ENCODE data around the gene GDPGP1. TPM values are rescaled to one million over a fixed set of nuclear protein-coding genes. Genes with fewer than 3 reads are reported as not detected.

Gene GDPGP1
- total RNA-seq, 4 donors from 2014 or later = 4.7 to 8.4 (median 5.5) TPM

DNA sequence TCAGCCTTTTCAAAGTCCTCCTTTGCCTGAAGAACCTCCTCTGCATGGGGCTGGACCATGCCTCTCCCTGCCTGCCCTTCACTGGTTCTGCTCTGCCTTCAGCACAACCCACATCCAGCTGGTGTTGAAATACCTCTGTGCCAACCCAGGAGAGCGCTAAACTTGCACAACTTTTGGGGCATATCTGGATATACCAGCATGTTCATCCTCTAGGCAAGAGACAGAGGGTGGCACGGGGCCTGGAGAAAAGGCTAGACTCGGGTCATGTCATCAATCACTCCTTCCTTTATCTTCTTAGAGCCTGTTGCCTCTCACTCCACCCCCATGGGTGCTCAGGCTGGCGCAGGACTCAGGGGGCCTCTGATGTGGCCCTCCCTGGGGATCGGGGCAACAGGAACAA, 28.1 kb upstream of the GDPGP1 start:
- no peak for DNase-seq
- TF ChIP-seq POLR2A (IDR thresholded peaks at IDR 0.05) = no peak
- TF ChIP-seq, protein P1, sequence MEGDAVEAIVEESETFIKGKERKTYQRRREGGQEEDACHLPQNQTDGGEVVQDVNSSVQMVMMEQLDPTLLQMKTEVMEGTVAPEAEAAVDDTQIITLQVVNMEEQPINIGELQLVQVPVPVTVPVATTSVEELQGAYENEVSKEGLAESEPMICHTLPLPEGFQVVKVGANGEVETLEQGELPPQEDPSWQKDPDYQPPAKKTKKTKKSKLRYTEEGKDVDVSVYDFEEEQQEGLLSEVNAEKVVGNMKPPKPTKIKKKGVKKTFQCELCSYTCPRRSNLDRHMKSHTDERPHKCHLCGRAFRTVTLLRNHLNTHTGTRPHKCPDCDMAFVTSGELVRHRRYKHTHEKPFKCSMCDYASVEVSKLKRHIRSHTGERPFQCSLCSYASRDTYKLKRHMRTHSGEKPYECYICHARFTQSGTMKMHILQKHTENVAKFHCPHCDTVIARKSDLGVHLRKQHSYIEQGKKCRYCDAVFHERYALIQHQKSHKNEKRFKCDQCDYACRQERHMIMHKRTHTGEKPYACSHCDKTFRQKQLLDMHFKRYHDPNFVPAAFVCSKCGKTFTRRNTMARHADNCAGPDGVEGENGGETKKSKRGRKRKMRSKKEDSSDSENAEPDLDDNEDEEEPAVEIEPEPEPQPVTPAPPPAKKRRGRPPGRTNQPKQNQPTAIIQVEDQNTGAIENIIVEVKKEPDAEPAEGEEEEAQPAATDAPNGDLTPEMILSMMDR (IDR thresholded peaks at IDR 0.05) = no peak
- H3K4me1 ChIP-seq = peaks cover 45 to 95% (median 58%) of the 10 kb centered on the region in 3 donors
- peaks cover 0 to 74% (median 12%) of the 10 kb centered on the region in 3 donors for H3K36me3 ChIP-seq
- H3K27ac ChIP-seq = peak overlapping the region in 3 of 4 donors; percentile 93 to 96 (median 96)
- WGBS, 2 donors = 29 to 55% methylated on average over 3 to 5 of the region's 5 CpGs
- H3K9me3 ChIP-seq = no peaks in the 10 kb centered on the region
- no peaks in the 10 kb centered on the region for H3K27me3 ChIP-seq
- H3K4me3 ChIP-seq = no peak overlapping the region
- intact Hi-C loops (cut with DNase I) = no loop called here

DNA sequence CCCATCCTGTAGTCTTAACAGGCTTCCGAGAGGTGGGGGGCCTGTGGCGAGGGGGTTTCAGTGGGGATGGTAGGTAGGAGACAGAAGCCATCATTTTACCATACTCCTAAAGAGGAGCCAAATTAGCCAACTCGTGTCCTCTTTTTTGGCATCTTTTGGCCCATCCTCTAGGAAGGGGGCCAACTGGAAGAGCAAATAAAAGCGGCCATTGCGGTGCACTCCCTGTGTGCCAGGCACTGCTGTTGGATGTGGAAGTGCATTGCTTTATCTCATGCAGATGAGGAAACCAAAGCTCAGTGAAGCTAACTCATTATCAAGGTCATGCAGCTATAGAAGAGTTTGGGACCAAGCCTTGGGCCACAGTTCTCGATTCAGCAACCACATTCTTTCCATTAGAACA, 26.8 kb upstream of the GDPGP1 start:
- intact Hi-C loops (cut with DNase I) = no loop called here
- peak overlapping the region in 3 of 4 donors; percentile 56 to 96 (median 93) for H3K27ac ChIP-seq
- TF ChIP-seq, protein P1 (IDR thresholded peaks at IDR 0.05) = no peak
- no peak for TF ChIP-seq POLR2A (IDR thresholded peaks at IDR 0.05)
- no peak overlapping the region for H3K4me3 ChIP-seq
- DNase-seq = no peak
- H3K4me1 ChIP-seq = peaks cover 58 to 100% (median 68%) of the 10 kb centered on the region in 3 donors
- WGBS, 2 donors = 71 to 84% methylated on average over 5 to 6 of the region's 6 CpGs
- no peaks in the 10 kb centered on the region for H3K9me3 ChIP-seq
- H3K36me3 ChIP-seq = peaks cover 0 to 80% (median 12%) of the 10 kb centered on the region in 3 donors
- H3K27me3 ChIP-seq = no peaks in the 10 kb centered on the region

DNA sequence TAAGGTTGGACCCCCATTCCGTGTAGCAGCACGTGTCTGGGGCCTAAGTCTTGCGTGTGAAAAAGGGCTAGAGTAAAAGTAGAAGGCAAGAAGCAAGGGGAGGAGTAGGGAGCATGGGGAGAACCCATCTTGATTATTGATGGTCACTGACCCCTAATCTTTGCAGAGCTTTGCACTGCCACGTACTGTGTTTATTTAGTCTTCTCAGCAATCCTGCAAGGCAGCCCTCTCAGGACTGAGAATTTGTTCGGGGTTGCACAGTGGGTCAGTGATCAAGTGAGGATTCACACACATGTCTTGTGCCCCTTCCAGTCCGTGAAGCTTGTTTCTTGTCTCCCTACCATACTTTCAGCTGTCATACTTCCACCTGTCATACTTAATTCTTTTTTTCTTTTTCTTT, 25.7 kb upstream of the GDPGP1 start:
- TF ChIP-seq POLR2A (IDR thresholded peaks at IDR 0.05) = no peak
- TF ChIP-seq, protein P1 (IDR thresholded peaks at IDR 0.05) = no peak
- 65 to 75% methylated on average over 6 of the region's 6 CpGs for WGBS, 2 donors
- H3K27me3 ChIP-seq = no peaks in the 10 kb centered on the region
- DNase-seq = no peak
- peak overlapping the region in 3 of 4 donors; percentile 56 to 96 (median 93) for H3K27ac ChIP-seq
- no peaks in the 10 kb centered on the region for H3K9me3 ChIP-seq
- H3K4me1 ChIP-seq = peaks cover 65 to 100% (median 69%) of the 10 kb centered on the region in 3 donors
- H3K36me3 ChIP-seq = peaks cover 0 to 76% (median 12%) of the 10 kb centered on the region in 3 donors
- intact Hi-C loops (cut with DNase I) = no loop called here
- H3K4me3 ChIP-seq = no peak overlapping the region

DNA sequence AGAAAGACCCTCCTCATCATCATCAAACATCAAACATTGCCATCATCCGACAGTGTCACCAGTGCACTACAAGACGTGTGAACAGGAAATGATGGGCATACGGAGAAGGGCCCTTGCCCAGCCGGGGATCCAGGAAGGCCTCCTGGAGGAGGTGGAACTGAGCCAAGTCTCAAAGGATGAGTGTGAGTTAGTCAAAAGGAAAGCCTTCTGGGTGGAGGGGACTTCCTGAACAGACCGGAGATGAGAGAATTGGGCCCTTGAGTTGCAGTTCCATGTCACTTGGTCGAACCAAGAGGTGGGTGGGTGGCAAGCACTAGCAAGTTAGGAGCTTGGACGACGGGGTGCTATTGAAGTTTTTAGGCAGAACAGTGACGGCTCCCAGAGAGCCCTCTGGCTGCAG, 24.4 kb upstream of the GDPGP1 start:
- Histone ChIP-seq H3K4me3 (no peak overlapping the region), H3K36me3 (peaks cover 0 to 63% (median 12%) of the 10 kb centered on the region in 3 donors), H3K9me3 (no peaks in the 10 kb centered on the region), H3K27me3 (no peaks in the 10 kb centered on the region), H3K27ac (peak overlapping the region; percentile 93 to 96 (median 94)), H3K4me1 (peaks cover 59 to 100% (median 68%) of the 10 kb centered on the region in 3 donors)
- intact Hi-C loops (cut with DNase I) = no loop called here
- WGBS, 2 donors = 37 to 38% methylated on average over 9 of the region's 9 CpGs
- no peak for DNase-seq
- TF ChIP-seq, protein P1 (IDR thresholded peaks at IDR 0.05) = no peak
- TF ChIP-seq POLR2A (IDR thresholded peaks at IDR 0.05) = no peak

DNA sequence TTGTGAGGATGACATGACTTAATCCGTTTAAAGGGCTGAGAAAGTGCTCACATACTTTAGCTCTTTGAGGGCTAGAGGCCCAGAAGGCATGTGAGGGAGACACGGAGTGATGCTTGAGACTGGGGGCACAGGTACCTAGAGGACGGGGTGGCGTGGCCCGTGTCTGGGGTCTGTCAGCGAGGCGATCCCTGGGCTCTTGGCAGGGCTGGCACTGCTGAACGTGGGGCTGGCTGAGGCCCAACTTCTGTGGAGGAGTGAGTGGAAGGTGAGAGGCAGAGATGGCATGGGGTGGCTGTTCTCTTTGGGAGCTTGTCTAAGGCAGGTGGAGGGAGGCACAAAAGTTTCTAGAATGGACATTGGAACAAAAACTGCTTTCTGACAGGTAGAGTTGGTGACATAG, 23.4 kb upstream of the GDPGP1 start:
- Histone ChIP-seq H3K4me3 (no peak overlapping the region), H3K27me3 (no peaks in the 10 kb centered on the region), H3K36me3 (peaks cover 0 to 57% (median 12%) of the 10 kb centered on the region in 3 donors), H3K9me3 (no peaks in the 10 kb centered on the region), H3K4me1 (peaks cover 53 to 100% (median 61%) of the 10 kb centered on the region in 3 donors), H3K27ac (peak overlapping the region; percentile 93 to 96 (median 94))
- no peak for TF ChIP-seq POLR2A (IDR thresholded peaks at IDR 0.05)
- TF ChIP-seq, protein P1 (IDR thresholded peaks at IDR 0.05) = no peak
- WGBS, 2 donors = 49 to 50% methylated on average over 6 to 8 of the region's 8 CpGs
- intact Hi-C loops (cut with DNase I) = no loop called here
- DNase-seq = no peak
